ENCODE measurements around the gene RGS19.

Gene RGS19

DNA sequence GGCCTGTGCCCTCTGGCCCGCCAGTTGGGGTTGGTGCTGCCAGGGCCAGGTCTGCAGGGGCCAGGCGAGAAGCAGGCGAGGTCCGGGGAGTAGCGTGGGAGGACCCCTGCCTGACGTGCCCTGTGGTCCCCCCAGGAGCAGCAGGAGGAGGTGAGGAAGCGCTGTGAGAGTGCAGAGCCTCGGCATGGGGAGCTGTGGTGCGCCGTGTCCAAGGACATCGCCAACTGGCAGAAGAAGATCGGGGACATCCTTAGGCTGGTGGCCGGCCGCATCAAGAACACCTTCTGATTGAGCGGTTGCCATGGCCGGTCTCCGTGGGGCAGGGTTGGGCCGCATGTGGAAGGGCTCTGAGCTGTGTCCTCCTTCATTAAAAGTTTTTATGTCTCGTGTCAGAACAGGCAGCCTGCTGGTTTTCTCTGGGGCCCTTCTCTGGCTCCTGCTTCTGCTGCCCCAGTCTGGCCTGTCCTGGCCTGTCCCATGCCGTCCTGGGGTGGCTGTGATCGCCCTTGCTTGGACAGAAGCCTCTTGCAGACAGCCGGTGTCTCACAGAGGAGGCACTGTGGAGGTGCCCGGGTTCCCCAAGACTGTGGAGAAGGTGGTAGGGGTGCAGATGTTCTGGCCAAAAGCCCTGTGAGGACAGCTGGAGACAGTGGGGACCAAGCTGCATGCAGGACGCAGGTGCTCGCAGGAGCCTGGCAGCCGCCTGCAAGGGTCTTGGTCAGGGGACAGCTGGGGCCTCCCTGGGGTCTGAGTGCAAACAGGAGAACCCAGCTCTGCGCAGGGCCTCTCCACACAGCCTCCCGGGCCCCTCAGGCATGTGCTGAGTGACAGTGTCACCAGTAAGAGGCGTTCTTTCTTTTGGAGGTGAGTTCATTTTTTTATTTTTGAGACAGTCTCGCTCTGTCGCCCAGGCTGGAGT lies 46.4 kb downstream of the RGS19 start:
- DNase-seq = no peak

DNA sequence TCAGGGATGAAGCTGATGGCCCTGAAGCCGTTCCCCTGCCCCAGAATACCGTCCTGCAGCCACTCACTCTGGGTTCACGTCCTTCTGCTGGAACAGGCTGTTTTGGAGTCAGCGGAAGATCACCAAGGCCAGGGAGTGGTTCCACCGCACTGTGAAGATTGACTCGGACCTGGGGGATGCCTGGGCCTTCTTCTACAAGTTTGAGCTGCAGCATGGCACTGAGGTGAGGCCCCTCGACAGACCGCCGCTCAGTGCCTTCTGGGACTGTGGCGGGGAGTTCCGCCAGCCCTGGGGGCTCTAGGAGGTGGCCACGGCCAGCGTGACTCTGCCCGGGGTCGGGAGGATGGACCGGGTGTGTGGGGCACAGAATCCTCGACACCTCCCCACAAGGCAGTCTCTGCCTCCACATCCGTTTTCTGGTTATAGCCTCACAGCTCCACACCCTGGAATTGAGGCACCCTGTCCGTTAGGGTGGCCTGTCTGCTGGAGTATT lies 47.5 kb downstream of the RGS19 start:
- DNase-seq = no peak

DNA sequence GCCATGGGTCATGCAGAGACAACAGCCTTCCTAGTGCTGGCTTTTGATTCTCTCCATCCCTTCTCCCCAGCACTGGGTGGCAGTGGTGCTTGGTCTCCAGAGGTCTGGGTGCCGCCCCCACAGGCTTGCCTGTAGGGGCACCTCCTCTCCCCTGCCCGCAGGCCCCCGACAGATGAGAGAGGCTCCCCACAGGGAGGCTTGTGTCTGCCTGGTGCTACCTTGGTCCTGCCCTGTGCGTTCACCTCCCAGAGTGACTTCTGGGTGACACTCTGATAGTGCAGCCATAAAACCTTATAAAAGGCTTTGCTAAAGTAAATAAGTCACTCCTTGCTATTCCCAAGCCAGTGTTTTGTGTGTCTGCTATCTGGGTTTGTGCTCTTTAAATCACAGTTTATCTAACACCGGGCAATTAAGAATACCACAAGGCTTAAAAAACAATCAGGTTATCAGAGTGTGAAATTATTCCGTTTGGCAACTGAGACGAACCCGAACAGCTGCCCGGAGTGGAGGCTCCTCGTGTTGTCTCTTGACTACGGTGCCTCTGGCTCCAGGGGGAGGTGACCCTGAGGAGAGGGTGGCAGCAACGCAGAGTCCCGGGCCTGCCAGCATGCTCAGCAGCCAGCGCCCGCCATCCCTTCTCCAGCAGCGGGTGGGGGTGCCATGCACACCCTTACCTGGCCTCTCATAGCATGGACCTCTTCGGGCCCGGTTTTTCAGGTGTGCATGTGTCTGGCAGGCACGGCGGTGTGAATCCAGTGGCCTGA lies 48.8 kb downstream of the RGS19 start:
- DNase-seq = no peak

DNA sequence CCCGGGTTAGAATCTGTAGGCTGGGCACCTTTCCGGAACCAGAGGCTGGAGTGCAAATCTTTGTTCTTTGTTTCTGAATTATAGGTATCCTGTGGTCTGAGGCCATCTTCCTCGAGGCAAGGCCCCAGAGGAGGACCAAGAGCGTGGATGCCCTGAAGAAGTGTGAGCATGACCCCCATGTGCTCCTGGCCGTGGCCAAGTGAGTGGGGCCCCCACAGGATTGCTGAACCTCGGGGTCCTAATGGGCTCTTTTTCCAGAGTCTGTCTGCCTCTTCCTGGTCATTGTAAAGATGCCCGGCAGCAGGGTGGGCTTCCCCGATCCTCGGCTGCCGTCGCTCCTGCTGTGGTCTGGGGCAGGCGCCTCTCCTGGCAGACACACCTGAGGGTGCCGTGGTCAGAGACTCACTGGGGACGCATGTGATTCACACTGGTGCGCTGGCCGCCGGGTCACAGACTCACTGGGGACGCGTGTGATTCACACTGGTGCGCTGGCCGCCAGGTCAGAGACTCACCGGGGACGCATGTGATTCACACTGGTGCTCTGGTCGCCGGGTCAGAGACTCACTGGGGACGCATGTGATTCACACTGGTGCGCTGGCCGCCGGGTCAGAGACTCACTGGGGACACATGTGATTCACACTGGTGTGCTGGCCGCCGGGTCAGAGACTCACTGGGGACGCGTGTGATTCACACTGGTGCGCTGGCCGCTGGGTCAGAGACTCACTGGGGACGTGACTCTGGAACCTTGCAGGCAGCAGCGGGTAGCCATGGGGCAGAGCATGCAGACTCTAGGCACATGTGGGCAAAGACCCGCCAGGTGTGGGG lies 49.8 kb downstream of the RGS19 start:
- no peak for DNase-seq

DNA sequence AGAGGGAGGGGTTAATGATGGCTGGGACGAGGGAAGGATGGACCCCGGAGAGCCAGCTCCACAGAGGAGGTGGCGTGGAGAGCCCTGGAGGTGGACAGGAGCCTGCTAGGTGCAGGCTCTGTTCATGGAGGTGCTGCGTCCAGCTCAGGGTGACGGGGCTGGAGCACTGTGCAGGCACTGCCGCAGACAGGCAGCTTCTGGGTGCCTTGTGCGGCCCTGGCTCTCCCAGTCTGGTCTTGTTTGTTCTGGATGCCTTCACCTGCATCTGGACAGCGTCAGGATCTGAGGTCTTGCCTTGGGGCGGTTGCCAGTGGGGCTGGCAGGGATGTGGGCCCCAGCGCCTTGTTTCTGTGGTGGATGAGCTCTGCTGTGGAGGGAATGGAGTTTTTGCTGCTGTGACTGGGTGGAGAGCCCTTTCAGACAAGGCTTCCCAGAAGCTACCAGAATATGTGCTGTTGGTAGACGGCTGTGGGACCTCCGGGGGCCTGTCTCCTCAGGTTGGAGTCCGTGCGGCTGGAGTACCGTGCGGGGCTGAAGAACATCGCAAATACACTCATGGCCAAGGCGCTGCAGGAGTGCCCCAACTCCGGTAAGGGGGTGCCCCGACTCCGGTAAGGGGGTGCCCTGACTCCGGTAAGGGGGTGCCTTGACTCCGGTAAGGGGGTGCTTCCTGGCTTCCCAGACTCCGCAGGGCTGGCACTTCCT lies 51.2 kb downstream of the RGS19 start:
- DNase-seq = no peak

DNA sequence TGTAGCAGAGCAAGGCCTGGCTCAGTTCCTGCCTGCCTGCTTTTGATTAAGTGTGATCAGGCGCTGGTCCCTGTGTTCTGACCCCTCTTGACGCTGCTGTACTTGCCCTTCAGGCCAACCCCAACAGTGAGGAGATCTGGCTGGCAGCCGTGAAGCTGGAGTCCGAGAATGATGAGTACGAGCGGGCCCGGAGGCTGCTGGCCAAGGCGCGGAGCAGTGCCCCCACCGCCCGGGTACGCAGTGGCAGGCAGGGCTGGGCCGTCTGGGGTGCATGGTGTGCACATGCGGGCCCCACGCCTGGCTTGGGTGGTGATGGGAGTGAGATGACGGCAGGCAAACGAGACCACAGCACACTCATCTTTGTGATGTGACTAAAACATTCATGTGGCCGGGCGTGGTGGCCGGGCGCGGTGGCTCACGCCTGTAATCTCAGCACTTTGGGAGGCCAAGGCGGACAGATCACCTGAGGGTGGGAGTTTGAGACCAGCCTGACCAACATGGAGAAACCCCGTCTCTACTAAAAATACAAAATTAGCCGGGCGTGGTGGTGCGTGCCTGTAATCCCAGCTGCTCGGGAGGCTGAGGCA lies 53.4 kb downstream of the RGS19 start:
- DNase-seq = no peak

DNA sequence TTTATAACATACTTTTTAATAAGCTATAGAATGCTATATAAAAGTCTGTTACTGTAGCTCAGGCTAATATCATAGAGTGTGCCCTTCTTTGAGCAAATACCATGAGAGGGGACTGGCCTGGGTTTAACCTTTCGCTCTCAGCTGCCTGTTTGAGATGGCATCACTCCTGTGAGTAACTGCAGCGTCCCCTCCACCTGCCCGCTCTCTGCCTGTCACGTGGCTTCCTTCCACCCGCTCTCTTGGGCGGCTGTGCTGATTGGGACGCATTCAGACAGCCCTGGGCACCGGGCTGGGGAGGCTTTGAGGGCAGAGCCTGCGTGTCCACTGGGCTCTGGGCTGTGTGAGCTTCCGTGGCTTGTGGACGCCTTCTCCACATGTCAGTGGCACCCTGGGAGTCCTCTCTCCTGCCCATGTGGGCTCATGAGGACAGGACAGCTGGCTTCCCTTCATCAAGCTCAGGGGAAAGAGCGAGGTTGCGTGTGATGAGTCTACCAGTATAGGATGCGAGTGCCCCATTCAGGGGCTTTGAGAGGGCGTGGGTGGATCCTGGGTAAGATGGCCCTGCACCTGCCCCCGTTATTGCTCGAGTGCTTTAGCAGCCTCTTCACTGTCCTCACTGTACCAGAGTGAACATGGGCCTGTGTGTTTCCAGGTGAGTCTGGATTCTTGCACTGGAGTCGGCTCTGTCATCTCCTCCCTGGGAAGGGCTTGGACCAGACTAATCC lies 54.1 kb downstream of the RGS19 start:
- no peak for DNase-seq

DNA sequence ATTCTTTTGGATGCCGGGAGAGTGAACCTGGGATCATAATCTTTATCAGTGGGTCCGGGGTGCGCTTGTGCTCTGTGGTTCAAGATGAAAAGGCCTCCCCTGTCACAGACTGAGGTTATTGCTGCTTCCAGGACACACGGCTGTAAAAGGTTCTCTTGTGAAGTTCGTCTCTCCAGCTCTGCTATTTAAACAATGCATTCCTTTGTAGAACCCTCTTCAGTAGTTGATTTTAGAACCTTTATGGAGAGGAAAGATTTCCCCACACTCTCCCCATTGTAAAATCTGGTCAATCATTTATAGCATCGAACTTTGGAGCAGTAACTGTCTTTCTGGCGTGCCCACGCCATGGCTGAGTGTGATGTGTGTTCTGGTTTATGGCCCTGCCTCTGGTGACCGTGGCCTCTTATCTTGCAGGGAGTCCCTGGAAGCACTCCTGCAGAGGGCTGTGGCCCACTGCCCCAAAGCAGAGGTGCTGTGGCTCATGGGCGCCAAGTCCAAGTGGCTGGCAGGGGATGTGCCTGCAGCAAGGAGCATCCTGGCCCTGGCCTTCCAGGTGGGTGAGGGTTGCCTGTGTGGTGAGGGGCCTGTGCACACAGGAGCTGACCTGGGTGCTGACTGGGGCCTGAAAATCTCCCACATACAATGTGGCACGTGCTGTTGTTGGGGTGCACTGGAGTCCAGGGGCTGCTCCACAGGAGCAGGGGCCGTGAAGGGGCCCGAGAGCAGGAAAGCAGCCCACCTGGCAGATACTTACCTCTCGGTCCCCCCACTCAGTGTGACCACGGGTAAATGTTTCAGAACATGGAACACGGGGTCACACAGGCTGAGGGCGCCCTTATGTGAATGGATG lies 55.0 kb downstream of the RGS19 start:
- DNase-seq = no peak

DNA sequence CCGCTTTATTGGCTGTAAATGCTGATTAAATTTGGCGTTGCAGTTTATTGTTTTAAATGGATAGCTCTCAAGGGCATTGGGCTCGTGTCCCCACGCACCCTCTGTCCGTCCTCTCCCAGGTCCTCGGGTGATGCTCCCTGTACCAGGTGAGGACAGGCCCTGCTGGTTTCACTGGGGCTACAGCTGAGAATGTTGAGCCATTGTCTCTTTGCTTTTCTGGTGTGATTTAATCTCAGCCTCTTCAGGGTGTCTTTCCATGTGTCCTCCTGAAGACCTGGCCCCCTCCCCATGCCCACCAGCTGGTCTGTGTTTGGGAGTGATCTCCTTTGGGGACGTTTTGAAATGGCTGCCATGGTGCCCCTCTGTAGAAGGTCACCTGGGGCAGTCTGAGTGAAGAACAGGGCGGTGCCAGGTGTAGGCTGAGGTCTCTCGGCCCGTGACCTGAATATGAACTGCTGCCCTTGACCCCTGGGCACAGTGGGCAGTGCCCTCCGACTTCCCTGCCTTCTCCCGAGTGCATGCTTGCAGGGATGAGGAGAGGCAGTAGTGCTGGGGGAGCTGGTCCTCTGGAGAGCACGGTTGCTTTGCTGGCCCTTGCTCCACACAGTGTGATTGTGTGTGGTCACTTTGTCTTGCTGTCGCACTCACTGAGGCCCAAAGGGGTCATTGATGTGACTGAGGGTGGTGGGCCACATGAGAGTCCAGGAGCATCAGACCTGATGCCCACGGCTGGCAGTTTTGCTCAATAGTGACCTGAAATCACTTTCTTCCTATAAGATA lies 55.8 kb downstream of the RGS19 start:
- DNase-seq = no peak
